ENCODE results near the gene SLC9A7. TPM values are rescaled to one million over a fixed set of nuclear protein-coding genes. Genes with fewer than 3 reads are reported as not detected.

SLC9A7 gene
- total RNA-seq, 1 donor from 2014 or later, result 11.4 TPM

DNA sequence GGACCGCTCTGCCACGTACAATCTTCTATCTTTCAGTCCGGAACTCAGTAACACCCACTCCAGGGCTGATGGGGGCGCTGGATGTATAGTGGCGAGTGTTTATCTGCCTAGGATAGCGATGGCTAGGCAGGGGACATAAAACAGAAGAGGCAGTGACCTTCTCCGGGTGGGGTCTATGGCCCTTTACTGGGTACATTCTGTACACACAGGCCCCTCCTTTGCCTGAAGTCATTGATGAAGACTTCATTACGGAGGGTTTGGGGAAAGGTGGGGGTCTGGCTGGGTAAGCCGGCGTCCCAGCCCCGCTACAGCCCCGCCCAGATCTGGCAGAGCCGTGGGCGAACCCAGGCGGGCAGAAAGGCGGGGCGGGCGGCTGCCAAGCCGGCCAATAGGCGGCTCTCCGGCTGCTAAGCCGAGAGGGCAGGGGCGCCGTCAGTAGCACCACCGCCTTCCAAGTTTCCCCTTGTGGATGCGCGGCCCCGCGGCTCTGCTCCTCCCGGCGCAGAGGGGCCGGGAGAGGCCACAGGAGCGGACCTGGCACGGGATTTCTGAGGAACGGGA lies 185.5 kb downstream of the SLC9A7 start, which contains the start of gene CHST7:
TSS of gene CHST7 (plus strand) at position 435 of the 561 bp plus-strand sequence. CDS start 167 bp downstream, outside the sequence.
- DNase-seq (ENCODE audit: low spot score), result peak; percentile 66
- peaks cover 6% of the 10 kb centered on the region for H3K27me3 Mint-ChIP-seq (ENCODE audit: unreplicated experiment)

DNA sequence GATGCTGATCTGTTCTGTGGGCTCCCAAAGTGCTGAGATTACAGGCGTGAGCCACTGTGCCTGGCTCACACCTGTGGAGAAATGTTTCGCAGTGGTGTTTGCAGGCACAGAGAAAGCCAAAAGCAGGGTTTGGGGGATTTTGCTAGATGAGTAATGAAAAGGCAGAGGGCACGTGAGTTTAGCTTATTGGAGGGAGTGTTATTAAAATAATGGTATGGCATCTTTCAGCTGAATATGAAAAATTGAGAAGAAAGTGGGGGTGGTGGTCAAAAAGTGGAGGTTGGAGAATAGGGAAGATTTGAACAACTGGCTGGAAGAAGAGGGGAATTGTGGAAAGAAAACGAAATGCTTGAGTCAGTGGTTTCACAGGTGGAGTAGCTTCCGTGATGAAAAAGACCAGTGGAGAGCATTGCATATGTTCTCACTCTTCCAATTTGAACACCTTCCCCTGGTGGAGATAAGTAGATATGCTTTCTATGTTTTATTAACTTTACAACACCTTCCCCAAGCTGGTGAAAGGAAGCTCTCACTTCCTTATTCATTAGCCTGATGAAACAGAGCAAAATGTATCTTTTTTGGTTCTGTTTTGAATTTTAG lies 186.5 kb downstream of the SLC9A7 start:
- H3K27ac Mint-ChIP-seq (ENCODE audit: unreplicated experiment), result peak overlapping the region; percentile 64
- H3K9me3 Mint-ChIP-seq (ENCODE audit: unreplicated experiment), result no peaks in the 10 kb centered on the region
- TF ChIP-seq, protein P1, sequence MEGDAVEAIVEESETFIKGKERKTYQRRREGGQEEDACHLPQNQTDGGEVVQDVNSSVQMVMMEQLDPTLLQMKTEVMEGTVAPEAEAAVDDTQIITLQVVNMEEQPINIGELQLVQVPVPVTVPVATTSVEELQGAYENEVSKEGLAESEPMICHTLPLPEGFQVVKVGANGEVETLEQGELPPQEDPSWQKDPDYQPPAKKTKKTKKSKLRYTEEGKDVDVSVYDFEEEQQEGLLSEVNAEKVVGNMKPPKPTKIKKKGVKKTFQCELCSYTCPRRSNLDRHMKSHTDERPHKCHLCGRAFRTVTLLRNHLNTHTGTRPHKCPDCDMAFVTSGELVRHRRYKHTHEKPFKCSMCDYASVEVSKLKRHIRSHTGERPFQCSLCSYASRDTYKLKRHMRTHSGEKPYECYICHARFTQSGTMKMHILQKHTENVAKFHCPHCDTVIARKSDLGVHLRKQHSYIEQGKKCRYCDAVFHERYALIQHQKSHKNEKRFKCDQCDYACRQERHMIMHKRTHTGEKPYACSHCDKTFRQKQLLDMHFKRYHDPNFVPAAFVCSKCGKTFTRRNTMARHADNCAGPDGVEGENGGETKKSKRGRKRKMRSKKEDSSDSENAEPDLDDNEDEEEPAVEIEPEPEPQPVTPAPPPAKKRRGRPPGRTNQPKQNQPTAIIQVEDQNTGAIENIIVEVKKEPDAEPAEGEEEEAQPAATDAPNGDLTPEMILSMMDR (IDR thresholded peaks at IDR 0.05; ENCODE audit: unreplicated experiment), result no peak
- peaks cover 25% of the 10 kb centered on the region for H3K4me1 Mint-ChIP-seq (ENCODE audit: unreplicated experiment)
- H3K27me3 Mint-ChIP-seq (ENCODE audit: unreplicated experiment), result peaks cover 6% of the 10 kb centered on the region
- H3K4me3 Mint-ChIP-seq (ENCODE audit: unreplicated experiment), result peak overlapping the region; percentile 82
- DNase-seq (ENCODE audit: low spot score), result no peak
- H3K36me3 Mint-ChIP-seq (ENCODE audit: low read depth, unreplicated experiment), result peaks cover 4% of the 10 kb centered on the region

More for the DNA sequence above, 185.5 kb downstream of the SLC9A7 start, which contains the start of gene CHST7:
- Mint-ChIP-seq H3K4me1 (ENCODE audit: unreplicated experiment) (peaks cover 25% of the 10 kb centered on the region), H3K27ac (ENCODE audit: unreplicated experiment) (no peak within 1 kb of the TSS), H3K9me3 (ENCODE audit: unreplicated experiment) (no peaks in the 10 kb centered on the region), H3K36me3 (ENCODE audit: low read depth, unreplicated experiment) (peaks cover 4% of the 10 kb centered on the region), H3K4me3 (ENCODE audit: unreplicated experiment) (peak within 1 kb of the TSS; percentile 84)
- TF ChIP-seq, protein P1 (IDR thresholded peaks at IDR 0.05; ENCODE audit: unreplicated experiment), result no peak

DNA sequence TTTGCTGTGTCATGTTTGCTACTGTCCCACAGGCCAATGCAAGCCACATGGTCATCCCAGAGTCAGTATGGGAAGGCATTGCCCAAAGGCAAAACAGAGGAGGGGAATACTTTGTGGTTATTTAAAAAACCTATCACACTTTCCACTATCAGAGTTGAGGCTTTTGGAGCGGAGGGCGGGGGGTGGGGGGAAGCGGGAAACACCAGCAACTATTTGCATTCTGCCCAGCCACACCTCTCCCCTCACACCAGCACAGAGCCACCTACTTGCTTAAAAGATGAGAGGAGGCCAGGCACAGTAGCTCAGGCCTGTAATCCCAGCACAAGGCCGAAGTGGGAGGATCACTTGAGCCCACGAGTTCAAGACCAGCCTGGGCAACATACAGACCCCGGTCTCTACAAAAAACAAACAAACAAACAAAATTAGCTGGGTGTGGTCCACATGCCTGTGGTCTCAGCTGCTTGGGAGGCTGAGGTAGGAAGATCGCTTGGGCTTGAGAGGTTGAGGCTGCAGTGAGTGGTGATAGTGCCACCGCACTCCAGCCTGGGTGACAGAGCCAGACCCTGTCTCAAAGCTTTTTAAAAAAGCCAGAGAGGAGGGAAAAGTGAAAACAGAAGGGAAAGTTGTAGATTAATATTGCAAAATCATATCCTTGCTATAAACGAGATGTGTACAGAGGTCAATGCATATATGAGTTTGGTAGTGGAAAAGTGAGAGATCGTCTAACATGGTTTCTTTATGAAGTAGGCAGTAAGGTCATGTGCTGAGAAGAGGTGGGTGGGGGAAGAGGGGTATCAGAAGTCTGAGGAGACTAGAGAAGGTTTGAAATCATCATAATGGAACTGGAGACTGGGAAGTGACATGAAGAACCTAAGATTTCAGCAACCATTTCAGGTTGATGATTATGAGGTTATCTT lies 187.2 kb downstream of the SLC9A7 start:
- Mint-ChIP-seq H3K4me1 (ENCODE audit: unreplicated experiment) (peaks cover 20% of the 10 kb centered on the region), H3K27ac (ENCODE audit: unreplicated experiment) (no peak overlapping the region), H3K4me3 (ENCODE audit: unreplicated experiment) (peak overlapping the region; percentile 82), H3K9me3 (ENCODE audit: unreplicated experiment) (no peaks in the 10 kb centered on the region), H3K36me3 (ENCODE audit: low read depth, unreplicated experiment) (peaks cover 4% of the 10 kb centered on the region), H3K27me3 (ENCODE audit: unreplicated experiment) (peaks cover 6% of the 10 kb centered on the region)
- DNase-seq (ENCODE audit: low spot score), result no peak
- TF ChIP-seq, protein P1 (IDR thresholded peaks at IDR 0.05; ENCODE audit: unreplicated experiment), result no peak

DNA sequence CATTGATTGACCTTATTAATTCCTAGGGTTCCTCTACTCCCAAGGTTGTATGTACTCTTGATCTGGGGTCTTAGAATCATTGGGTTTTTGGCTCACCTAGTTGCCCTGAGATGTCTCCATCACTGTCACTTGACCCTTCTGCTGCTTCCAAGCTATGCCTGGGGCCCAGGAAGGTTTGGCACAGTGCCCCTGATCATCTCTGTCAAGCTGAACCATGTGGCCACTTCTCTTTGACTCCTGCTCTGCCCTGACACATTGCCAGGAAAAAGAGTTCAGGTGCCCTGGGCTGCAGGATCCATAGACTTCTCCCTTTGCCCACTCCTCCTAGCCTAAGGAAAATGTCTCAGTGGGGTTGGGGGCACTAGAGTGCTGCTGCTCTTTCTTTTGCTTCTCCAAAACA lies 189.3 kb downstream of the SLC9A7 start:
- Mint-ChIP-seq H3K27me3 (ENCODE audit: unreplicated experiment) (peaks cover 2% of the 10 kb centered on the region), H3K27ac (ENCODE audit: unreplicated experiment) (no peak overlapping the region), H3K4me3 (ENCODE audit: unreplicated experiment) (no peak overlapping the region), H3K36me3 (ENCODE audit: low read depth, unreplicated experiment) (no peaks in the 10 kb centered on the region), H3K9me3 (ENCODE audit: unreplicated experiment) (no peaks in the 10 kb centered on the region), H3K4me1 (ENCODE audit: unreplicated experiment) (peaks cover 14% of the 10 kb centered on the region)
- TF ChIP-seq, protein P1 (IDR thresholded peaks at IDR 0.05; ENCODE audit: unreplicated experiment), result no peak
- DNase-seq (ENCODE audit: low spot score), result no peak
